Measurements from ENCODE around the gene PLOD1.
"Not testable (repeated sequence)": the region's sequence is repeated elsewhere in the genome, so short reads cannot be mapped to it uniquely, and the experiment has no call there.

The PLOD1 gene

DNA sequence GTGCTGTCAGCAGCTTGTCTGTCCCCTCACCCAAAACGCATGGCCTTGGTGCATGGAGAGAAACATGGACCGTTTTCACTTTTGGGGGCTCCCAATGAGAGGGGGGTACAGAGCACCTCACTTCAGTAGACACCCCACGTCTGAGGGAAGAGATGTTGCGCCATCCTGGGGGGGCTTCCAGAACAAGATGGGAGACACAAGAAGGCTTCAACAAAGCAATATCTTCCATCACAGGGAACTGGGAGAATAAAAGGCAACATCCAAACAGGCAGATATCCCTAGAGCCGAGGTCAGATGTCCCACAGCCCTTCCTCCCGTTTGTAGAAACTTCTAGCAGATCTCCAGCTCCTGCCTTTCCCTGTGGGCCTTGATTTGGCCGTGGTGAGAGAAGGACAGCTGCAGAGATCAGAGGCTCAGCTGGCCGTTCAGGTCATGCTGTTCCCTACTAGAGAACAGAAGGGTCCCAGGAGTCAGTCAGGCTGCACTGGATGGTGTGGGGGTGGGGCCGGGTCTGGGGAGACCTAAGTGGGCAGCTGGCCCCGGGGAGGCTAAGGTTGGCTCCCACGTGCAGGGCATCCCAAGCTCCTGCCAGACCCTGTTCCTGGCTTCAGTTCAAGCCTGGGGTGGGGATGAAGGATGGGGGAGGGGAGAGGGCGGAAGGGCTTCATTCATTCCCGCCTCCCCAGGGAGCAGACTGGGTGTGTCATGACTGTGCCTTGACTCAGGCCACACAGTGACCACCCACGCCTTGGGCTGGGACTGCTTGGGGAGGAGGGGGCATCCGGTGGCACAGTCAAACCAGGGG, 4.4 kb downstream of the PLOD1 start:
- DNase-seq (ENCODE audit: low read depth in 2 of 2): no peak

DNA sequence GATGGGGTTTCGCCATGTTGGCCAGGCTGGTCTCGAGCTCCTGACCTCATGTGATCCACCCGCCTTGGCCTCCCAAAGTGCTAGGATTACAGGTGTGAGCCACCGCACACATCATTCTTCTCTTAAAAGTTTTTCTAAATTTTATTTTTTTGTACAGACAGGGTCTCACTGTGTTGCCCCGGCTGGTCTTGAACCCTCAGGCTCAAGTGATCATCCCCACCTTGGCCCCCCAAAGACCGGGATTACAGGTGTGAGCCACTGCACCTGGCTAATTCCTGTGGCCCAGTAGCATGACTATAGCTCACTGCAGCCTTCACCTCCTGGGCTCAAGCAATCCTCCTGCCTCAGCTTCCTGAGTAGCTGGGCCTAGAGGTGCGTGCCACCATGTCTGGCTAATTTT, 5.3 kb downstream of the PLOD1 start:
- not testable (repeated sequence) for DNase-seq (ENCODE audit: low read depth in 2 of 2)

DNA sequence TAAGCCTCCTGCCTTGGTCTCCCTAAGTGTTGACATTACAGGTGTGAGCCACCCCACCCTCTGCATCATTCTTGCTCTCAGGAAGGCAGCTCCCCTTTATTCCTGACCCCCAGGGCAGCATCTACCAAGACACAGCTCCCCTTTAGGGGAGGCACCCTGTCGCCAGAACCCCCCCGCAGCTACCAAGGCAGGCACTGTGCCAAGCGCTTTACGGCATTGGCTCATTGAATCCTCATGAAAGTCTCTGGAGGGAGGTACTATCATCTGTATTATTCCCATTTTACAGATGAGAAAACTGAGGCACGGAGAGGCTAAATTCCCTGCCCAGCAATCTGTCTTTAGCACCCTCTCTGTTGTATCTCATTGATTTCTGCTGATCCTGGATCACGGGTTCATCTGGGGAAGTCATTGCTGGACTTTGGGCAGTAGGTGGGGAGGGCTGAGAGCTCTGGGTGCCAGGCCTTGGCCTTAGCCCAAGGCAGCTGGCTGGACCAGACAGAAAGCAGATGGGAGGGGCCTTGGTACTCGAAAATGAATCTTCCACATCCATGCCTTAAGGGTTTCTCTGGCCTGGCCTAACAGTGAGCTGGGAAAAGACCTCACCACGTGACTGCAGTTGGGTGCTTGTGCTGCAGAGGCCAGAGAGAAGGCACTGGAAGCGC, 5.9 kb downstream of the PLOD1 start:
- no peak for DNase-seq (ENCODE audit: low read depth in 2 of 2)

DNA sequence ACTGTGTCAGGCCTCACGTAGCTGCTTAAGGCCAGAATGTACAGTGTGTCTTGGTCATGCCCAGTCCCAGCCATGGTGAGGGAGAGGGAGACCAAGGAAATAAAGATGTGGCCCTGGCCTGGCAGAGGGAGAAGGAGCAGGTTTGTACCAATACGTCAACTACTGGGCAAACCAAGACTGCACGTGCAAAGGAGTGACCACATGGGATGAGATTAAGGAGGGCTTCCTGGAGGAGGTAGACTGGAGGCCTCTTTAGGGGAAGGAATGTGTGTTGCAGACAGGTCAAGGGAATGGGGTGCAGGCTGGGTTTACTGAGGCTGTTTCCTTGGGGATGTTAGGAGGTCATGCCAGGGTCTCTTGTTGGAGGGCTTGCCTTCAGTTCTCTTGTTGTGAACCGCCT, 7.8 kb downstream of the PLOD1 start:
- no peak for DNase-seq (ENCODE audit: low read depth in 2 of 2)

DNA sequence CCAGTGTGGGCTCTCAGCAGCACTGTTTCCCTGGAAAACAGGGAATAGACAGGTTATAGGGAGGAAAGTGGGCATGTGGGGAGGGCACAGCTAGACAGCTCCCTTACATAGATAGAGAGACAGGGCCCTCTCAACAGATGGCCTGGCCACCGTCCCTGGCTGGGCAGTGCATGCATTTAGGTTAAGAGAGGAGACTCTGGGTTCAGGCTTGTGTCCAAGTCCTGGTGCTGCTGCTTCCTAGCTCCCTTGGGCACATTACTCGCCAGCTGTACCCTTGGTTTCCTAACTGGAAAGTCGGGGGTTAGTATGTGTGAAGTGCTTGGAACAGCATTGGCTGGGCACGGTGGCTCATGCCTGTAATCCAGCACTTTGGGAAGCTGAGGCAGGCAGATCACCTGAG, 9.1 kb downstream of the PLOD1 start:
- DNase-seq (ENCODE audit: low read depth in 2 of 2): no peak

DNA sequence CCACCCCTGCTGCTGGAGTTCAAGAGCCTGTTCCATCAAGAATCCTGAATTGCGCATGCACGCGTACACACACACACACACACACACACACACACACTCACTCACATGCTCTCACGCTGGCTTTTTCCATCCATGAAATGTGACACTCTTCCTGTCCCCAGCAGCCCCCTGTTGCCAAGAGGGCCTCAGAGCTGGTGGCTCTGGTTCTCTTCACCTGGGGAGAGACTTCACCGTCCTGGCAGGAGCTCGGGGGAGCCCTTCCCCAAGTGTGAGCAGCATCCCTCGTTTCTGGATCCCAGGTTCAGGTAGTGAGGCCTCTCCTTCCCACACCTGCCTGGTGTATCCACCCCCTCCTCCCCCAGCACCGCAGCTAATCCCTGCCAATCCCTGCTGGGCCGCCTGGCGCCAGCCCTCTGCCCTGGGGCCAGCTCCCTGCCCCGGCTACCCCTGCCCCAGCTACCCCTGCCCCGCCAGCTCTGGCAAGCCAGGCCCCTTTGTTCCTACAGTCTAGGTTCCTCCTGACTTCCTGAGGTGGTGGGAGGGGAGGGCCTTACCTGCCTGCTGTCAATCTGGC, 9.9 kb downstream of the PLOD1 start:
- no peak for DNase-seq (ENCODE audit: low read depth in 2 of 2)

DNA sequence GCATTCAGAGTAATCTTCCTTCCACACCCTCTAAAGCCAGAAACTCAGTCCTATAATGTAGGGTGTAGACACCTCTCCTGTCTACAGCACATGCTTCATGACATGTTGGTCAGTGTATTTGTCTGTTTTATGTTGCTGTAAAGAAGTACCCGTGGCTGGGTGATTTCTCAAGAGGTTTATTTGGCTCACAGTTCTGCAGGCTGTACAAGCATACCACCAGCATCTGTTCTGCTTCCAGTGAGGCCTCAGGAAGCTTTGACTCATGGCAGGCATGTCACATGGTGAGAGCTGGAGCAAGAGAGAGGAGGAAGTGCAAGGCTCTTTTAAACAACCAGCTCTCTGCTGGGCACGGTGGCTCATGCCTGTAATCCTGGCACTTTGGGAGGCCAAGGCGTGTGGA, 12.1 kb downstream of the PLOD1 start:
- DNase-seq (ENCODE audit: low read depth in 2 of 2): no peak

DNA sequence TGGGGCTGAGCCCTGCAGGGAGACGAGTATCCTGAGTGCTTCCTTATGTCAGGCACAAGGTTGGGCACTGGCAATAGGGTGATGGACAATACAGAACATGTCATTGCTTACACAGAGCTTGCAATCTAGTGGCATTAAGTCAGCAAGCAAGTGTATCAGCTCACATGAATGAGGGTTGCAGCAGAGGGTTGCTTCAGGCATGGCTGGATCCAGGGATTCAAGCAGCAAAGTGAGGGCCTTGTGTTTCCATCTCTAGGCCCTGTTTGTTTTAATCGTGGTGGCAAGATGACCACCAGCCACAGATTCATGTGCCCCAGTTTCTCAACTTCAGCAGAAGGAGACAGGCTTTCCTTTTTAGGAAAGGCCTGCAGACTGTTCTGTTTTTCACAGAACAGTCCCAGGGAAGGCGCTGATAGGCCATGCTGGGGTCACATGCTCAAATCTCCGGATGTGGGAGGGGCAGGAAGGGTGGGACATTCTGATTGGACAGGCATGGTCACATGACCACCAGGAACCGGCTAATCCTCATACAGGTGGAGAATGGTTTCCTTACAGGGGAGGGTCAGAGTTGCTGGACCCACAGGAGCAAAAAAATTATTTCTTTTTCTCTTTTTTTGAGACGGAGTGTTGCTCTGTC, 14.4 kb downstream of the PLOD1 start:
- no peak for DNase-seq (ENCODE audit: low read depth in 2 of 2)

DNA sequence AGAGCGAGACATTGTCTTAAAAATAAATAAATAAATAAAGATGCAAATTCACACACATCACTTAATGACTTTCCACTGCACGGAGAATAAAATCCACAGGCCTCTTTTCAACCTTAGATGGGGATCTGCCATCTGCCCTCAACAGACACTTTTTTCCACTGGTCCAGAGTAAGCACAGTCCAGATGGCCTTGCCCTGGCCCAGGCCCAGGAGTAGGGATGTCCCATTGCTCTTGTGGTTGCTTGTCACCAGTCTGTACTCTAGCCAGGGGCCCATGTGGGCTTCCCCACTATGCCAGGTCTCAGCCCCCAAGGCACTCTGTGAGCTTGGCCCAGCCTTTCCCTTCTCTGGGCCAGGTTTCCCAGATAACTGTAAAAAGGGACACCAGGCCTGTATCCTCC, 17.4 kb downstream of the PLOD1 start:
- DNase-seq (ENCODE audit: low read depth in 2 of 2): no peak

DNA sequence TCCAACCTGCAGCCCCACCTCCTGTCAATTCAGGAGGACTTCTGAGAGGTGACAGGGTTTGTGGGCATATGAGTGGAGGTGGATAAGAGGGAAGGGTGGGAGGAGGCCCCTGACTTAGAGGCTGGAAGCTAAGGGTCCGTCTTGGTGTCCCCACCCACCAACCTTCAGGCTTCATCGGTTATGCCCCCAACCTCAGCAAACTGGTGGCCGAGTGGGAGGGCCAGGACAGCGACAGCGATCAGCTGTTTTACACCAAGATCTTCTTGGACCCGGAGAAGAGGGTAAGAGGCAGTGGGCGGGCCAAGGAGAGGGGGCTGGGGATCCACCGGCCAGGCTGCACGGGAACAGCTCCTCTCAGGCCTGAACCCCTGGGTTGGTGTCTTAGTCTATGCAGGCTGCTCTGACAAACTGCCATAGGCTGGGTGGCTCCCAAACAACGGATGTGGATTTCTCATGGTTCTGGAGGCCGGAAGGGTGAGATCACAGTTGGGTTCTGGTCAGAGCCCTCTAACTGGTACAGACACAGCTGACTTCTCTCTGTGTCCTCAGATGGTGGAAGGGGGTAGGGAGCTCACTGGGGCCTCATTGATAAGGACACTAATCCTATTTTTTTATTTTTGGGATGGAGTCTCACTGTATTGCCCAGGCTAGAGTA, 18.1 kb downstream of the PLOD1 start:
- no peak for DNase-seq (ENCODE audit: low read depth in 2 of 2)

DNA sequence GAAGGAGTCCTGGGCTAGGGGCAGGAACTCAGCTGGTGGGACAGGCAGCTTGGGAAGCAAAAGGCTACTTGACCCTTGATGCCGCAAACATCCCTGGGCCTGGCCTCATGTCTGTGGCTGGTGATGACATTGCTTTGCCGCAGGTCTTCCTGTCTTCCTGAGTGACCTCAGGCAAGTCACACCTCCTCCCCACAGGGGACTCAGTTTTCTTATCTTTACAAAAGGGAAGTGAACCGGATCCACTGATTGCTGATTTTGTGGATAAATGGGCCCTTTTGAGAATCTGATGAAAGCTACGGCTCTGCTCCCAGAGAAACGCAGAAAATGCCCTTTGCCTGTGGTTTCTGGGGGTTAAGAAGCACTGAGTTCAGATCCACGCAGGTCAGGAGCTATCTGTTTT, 20.7 kb downstream of the PLOD1 start:
- no peak for DNase-seq (ENCODE audit: low read depth in 2 of 2)

DNA sequence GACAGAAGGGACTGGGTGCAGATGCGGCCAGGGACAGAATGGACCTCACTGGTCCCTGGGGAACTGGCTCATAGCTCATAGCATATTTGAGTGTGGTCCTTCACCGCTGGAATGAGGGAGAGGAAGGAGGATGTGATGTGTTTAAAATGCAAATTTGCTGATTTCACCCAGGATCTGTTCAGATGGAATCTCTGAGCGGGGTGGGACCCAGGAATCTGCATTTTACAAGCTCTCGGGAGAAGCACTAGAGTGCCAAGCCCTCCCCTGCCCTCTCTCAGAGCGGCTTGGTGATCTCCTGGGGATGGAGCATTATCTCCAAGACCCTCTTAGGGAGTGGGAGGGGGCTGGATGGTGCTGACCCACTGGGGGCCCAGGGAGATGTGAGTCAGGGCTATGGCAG, 22.9 kb downstream of the PLOD1 start:
- DNase-seq (ENCODE audit: low read depth in 2 of 2): no peak

DNA sequence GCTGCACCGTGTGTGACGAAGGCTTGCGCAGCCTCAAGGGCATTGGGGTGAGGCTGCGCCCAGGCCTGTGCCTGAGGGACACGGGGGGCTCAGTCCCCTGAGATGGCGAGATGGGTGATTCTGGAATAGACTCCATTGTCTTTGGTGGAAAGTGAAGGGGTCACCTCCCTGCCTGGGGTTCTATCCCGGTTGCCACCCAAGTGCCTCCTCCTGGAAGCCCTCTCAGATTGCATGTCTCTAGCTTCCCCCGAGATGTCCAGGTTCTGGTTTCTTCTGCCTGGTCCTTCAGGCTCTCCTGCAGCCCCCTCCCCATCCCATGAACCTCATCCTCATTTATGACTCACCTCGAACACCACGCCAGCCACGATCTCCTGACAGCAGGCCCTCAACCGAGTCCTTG, 23.4 kb downstream of the PLOD1 start:
- no peak for DNase-seq (ENCODE audit: low read depth in 2 of 2)

DNA sequence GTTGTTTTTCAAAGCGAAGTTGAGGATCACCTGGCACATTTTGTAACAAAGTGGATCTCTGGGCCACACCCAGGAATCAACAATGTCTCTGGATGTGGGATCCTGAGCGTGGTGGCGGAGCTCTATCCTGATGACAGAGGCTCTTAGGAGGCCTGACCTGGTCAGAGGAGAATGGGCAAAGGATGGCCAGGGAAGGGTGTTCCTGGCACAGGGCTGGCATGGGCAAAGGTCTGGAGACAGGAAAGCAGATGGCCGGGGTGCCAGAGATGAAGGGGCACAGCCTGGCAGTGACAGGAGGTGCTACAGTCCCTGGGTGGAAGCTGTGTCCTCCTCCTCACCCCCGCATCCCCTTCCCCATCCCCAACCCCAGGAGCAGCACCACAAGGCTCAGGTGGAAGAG, 25.8 kb downstream of the PLOD1 start:
- no peak for DNase-seq (ENCODE audit: low read depth in 2 of 2)

DNA sequence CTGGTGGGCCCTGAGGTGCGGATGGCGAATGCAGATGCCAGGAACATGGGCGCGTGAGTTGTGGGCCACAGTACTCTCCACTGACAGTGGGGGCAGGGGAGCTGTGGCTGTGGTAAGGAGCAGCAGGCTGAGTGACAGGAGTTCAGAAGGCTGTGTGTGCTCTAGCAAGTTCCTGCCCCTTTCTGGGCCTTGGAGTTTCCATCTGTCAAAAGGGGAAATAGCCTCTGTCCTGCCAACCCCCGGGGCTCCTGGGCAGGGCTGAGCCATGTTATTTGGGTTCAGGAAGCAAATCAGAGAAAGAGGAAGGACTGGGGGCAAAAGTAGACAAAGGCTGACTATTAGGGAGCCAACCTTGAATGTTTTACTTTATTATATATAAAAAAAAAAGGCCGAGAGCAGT, 26.2 kb downstream of the PLOD1 start:
- no peak for DNase-seq (ENCODE audit: low read depth in 2 of 2)

DNA sequence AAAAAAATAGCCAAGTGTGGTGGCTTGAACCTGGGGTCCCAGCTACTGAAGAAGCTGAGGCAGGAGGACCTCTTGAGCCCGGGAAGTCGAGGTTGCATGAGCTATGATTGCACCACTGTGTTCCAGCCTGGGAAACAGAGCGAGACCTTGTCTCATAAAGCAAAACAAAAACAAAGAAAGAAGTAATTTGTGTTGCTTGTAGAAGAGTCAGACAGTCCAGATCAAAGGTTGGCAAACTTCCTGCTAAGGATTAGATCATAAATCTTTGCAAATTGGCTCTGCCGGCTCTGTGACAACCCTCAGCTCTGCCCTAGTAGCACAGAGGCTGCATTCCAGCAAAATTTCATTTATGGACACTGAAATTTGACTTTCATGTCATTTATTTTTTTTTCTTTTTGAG, 26.7 kb downstream of the PLOD1 start:
- DNase-seq (ENCODE audit: low read depth in 2 of 2): no peak

DNA sequence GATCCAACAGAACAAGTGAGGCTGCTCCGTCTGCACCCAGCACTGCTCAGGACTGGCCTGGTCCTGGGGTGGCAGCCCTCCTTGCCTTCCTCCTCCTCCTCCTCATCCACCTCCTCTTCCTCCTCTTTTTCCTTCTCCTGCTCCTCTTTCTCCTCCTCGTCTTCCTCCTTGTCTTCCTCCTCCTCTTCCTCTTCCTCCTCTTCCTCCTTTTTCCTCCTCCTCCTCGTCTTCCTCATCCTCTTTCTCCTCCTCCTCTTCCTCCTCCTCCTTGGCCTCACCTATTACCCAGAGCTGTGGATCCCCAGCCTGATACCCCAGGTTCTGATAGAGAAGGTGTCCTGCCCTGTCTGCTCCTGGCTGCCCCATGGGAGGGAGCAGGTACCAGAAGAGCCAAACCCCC, 29.1 kb downstream of the PLOD1 start:
- no peak for DNase-seq (ENCODE audit: low read depth in 2 of 2)

DNA sequence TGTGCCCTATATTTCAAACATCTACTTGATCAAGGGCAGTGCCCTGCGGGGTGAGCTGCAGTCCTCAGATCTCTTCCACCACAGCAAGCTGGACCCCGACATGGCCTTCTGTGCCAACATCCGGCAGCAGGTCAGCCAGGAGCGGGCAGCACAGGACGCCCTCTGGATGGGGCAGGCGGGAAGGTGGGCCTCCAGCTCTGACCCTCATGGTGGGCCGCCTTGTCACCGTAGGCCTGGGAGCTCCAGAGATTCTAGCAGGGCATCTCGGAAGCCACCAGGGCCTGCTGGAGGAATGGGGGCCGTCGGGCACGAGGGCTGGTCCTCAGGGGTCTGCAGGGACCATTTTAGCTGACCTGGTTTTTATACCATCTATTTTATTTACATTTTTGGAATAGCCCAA, 30.1 kb downstream of the PLOD1 start:
- DNase-seq (ENCODE audit: low read depth in 2 of 2): no peak

DNA sequence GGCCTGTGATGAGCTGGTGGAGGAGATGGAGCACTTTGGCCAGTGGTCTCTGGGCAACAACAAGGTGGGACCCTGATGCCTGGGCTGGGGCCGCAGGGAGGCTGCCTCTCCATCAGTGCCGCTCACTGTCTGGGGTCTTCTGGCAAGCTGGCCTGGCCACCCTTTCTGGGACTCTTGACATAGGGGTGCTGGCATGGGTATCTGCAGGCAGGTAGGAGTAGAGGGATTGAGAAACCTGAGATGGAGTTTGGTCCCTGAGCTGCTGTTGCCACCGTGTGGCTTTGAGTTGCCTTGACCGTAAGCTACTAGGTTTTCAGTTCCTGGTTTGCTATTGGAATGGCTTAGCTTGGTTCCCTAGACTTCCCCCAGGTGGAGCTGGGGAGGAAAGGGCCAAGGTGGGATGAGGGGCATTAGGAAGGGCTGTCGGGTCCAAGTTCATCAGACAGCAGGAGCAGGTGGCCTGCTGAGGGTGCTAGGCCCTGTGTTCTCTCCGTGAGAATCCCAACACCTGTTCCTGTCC, 32.6 kb downstream of the PLOD1 start:
- DNase-seq (ENCODE audit: low read depth in 2 of 2): no peak

DNA sequence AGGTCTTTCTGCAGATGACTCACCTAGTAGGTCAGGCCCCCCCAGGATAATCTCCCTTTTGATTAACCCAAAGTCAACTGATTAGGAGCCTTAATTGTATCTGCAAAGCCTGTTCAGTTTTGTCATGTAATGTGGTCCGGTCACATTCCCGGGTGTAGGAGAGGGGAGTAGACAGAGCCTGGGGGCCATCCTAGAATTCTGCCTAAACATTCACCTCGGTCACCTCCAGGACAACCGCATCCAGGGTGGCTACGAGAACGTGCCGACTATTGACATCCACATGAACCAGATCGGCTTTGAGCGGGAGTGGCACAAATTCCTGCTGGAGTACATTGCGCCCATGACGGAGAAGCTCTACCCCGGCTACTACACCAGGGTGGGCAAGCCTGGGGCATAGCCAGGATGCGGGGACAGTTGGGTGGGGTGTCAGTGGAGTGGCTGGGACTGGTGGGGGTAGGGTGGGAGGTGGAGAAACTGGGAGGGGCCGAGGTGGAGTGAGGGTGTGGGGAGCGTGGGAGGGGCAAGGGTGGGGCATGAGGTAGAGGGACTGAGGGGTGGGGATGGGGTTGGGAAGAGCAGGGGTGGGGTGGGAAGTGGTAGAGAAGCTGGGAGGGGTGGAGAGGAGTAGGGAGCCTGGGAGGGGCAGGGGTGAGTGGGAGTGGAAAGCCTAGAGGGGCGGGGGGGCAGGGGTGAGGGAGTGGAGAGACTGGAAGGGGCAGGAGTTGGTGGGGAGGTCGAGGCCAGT, 36.1 kb downstream of the PLOD1 start:
- no peak for DNase-seq (ENCODE audit: low read depth in 2 of 2)

DNA sequence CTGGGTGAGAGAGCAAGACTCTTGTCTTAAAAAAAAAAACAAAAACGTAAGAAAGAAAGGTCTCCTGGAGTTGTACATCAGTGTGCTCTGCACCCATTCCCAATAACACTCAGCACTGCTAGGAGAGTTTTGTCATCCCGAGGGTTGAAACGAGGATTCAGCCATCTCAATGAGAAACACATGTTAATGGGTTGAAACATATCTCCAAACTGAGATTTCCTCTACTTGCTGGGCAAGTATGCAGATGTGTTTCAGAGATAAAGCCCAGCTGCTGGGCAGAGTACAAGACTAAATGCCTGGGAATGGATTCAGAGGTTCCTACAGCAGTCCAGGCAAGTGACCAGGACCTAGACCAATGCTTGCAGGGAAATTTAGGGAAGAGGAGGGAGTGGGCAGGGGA, 43.1 kb downstream of the PLOD1 start:
- no peak for DNase-seq (ENCODE audit: low read depth in 2 of 2)
